Dendritic cell treated with granulocyte-macrophage colony-stimulating factor and Interleukin-4, amounts not matched to agents 40 ng/mL and 50 ng/mL, for 4 days (primary cell): ENCODE measurements around the gene KREMEN2.
A peak's percentile ranks its signal among the peaks of the same experiment; 100 is the strongest.

Experiments
- H3K27ac Mint-ChIP-seq: one replicate; pipeline ENCODE4 v1.8.0; 2022; ENCODE audit warnings: mild to moderate bottlenecking, mixed read lengths
- H3K27me3 Mint-ChIP-seq: one replicate; pipeline ENCODE4 v1.8.0; 2022; ENCODE audit warnings: mild to moderate bottlenecking, mixed read lengths
- H3K36me3 Mint-ChIP-seq: one replicate; pipeline ENCODE4 v1.8.0; 2022; ENCODE audit warnings: low read depth, mixed read lengths
- H3K4me1 Mint-ChIP-seq: one replicate; pipeline ENCODE4 v1.8.0; 2022; ENCODE audit warnings: low read depth, mixed read lengths
- H3K4me3 Mint-ChIP-seq: one replicate; pipeline ENCODE4 v1.8.0; 2022; ENCODE audit warnings: mild to moderate bottlenecking, moderate library complexity, mixed read lengths
- H3K9me3 Mint-ChIP-seq: one replicate; pipeline ENCODE4 v1.8.0; 2022; ENCODE audit warnings: mixed read lengths
- intact Hi-C: fragments of 100-400 bp; cut with micrococcal nuclease; formaldehyde crosslinking; loops from one replicate; pipeline ENCODE4 v1.15.0; 2022

The KREMEN2 gene

DNA sequence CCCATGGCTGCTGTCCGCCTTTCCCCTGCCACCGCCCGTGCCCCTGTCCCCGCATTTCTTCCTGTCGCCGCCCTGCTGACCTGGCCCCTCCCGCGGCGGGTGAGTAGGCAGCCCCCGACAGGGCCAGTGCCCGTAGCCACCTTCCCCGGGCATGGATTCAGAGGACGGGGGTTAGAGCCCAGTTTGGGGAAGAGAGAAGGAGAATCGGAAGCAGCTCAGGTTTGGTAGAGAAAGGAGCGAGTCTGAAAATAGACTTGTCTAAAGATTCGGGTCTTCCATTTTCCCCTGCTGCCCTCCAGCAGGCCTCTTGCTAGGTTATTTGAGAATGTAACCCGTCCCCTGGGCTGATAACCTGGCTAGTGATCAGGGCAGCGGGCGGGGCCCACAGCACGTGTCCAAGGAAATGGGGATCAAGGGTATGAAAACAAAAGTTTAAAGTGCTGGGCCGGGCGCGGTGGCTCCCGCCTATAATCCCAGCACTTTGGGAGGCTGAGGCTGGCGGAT is 40.8 kb downstream of the KREMEN2 start:
- Mint-ChIP-seq H3K27me3 (peaks cover 15% of the 10 kb centered on the region), H3K9me3 (no peaks in the 10 kb centered on the region), H3K4me1 (peaks cover 43% of the 10 kb centered on the region), H3K4me3 (peak overlapping the region; percentile 87), H3K36me3 (peaks cover 6% of the 10 kb centered on the region), H3K27ac (peak overlapping the region; percentile 76)
- intact Hi-C loops, result no loop called here

DNA sequence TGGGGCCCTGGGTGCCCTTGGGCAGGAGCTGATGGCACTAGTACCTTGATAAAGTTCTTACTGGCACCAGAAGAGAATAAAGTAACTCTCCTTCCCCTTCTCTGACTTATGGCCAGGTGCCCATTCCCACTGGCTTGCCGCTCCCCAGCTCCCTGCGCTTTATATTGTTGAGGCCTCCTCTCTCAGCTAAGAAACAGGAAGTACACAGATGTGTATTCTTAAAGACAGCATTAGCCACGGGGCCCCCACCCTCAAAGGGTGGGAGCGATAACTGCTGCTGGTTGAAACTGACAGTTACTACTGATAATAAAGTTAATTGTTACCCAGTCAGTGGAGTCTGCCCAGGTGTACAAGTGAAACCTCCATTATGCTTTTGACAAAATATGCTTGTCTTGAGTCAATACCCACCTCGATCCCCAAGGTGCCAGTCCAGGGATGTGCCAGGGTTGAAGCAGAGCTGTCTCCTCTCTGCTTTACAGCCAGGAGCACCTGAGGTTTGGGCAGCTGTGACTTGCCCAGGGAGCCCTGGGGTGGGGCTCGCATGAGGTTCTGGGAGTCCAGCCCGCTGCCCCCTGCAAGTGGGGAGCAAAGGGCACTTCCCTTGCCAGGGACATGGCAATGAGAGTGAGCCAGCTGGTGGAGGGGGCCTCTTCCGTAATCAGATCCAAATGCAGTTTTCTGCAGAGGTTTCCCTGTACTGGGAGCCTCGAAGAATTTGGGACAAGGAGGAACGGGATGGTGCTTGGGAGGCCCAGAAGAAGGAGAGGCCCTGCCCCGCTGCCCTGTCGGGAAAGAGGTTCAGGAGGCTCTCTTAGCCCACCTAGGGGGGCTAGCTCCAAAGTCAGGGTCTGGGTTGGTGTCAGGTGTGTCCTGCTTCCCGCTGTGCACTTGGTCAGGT is 43.2 kb downstream of the KREMEN2 start:
- Mint-ChIP-seq H3K36me3 (peaks cover 6% of the 10 kb centered on the region), H3K4me3 (peak overlapping the region; percentile 72), H3K9me3 (no peaks in the 10 kb centered on the region), H3K4me1 (peaks cover 47% of the 10 kb centered on the region), H3K27me3 (peaks cover 20% of the 10 kb centered on the region), H3K27ac (peak overlapping the region; percentile 81)
- intact Hi-C loops, result loop anchor here (1.0 kb wide), 1 partner anchor 13 kb away; the partner anchor contains the start of gene TNFRSF12A

DNA sequence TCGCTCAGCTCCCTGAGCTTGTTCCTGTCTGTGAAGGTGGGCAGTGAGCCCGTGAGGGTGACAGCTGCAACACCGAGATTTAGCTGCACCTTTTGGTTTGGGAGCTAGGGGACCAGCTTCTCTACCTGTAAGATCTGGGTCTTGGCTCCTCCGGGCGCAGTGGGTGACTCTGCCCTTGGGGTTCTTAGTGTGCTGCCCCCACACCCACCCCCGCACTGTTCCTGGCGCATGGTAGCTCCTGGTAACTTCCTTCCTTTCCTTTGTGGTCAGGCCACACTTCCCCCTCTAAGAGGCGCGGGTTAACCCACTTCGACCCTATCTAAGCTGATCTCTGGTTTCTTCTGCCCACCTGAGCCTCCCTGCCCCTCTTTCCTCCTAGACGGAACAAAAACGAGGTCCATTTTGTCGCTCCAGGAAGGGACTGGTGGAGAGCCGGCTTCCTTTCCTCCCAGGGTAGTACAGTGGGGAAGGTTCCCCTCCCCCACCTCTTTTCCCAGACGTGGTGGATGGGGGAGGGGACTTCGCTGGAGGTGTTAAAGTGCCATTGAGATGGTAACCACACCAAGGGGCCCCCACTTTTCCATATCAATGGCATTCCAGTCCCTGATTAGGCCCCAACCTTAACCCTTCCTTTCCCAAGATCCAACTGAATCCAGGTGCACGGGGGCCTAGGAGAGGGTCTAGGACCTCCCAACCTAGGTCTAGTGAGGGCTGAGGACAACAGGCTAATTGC is 44.0 kb downstream of the KREMEN2 start:
- H3K4me3 Mint-ChIP-seq, result peak overlapping the region; percentile 72
- intact Hi-C loops, result loop anchor here (1.0 kb wide), 1 partner anchor 12 kb away; the partner anchor contains the start of gene TNFRSF12A
- H3K36me3 Mint-ChIP-seq, result peaks cover 6% of the 10 kb centered on the region
- H3K27me3 Mint-ChIP-seq, result peaks cover 27% of the 10 kb centered on the region
- no peaks in the 10 kb centered on the region for H3K9me3 Mint-ChIP-seq
- H3K27ac Mint-ChIP-seq, result peak overlapping the region; percentile 81
- peaks cover 48% of the 10 kb centered on the region for H3K4me1 Mint-ChIP-seq

DNA sequence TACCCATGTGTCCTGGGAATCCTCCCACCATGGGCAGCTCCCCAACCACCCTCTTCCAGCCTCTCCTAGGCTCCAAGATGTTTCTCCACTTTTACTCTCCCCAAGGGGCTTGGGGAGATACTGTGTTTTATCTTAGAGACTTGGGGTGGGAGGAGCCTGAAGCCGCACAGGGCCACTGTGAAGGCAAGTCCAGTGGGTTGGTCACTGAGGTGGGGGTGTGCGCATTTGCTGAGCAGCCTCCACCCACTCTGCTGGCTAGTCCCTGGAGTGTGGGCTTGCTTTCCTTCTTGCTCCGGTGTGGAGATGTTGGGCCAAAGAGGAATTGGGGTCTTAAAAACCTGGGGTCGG is 44.6 kb downstream of the KREMEN2 start:
- peaks cover 32% of the 10 kb centered on the region for H3K27me3 Mint-ChIP-seq
- H3K9me3 Mint-ChIP-seq, result no peaks in the 10 kb centered on the region
- peak overlapping the region; percentile 72 for H3K4me3 Mint-ChIP-seq
- peak overlapping the region; percentile 81 for H3K27ac Mint-ChIP-seq
- peaks cover 6% of the 10 kb centered on the region for H3K36me3 Mint-ChIP-seq
- intact Hi-C loops, result no loop called here
- H3K4me1 Mint-ChIP-seq, result peaks cover 48% of the 10 kb centered on the region

DNA sequence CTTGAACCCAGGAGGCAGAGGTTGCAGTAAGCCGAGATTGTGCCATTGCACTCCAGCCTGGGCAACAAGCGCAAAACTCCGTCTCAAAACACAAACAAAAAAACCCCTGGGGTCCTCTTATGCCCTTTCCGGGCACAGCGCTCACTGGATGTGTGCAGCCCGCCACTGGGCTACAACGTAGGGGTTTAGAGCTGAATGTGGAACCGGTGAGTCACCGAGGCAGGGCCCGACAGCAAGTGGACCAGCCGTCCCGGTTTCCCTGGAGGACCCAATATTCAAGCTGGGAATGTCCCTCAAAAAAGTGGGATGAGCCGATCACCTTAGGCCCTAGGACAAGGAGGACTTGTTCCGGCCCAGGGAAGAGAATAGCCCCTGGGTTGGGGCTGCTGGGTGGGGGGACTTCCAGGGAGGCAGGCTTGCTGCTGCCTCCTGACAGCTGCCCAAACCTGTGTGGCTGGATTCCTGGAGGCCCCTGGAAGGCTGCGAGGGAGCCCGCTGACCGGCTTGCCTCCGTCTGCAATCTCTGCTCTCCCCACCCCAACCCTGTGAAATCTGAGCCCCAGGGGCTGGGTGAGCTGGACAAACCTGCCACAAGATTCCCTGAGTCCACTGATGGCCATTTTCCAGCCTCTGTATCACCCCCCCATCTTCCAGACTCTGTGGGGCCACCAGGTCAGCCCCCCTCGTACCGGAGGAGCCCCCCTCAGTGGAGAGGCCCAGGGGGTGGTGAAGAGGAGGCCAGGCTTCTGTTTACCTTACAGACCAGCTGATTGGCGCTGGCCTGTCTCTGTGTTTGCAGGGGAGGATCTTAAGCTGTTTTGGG is 45.7 kb downstream of the KREMEN2 start:
- Mint-ChIP-seq H3K27ac (no peak overlapping the region), H3K27me3 (peaks cover 43% of the 10 kb centered on the region), H3K4me3 (no peak overlapping the region), H3K36me3 (peaks cover 2% of the 10 kb centered on the region), H3K4me1 (peaks cover 45% of the 10 kb centered on the region), H3K9me3 (no peaks in the 10 kb centered on the region)
- intact Hi-C loops, result no loop called here

DNA sequence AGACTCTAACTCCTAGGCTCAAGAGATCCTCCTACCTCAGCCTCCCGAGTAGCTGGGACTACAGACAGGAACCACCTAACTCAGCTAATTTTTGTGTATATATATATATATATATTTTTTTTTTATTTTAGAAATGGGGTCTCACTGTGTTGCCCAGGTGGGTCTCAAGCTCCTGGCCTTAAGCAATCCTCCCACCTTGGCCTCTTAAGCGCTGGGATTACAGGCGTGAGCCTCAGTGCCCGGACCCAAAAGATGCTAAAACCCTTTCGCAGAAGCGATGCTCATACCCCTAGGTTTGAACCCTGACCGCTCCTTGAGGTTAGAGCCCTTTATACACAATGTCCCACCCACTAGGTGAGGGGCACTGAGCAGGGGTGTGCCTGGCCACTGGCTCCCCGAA is 46.4 kb downstream of the KREMEN2 start:
- H3K4me1 Mint-ChIP-seq, result peaks cover 41% of the 10 kb centered on the region
- no peaks in the 10 kb centered on the region for H3K9me3 Mint-ChIP-seq
- intact Hi-C loops, result no loop called here
- no peak overlapping the region for H3K4me3 Mint-ChIP-seq
- H3K27me3 Mint-ChIP-seq, result peaks cover 48% of the 10 kb centered on the region
- H3K36me3 Mint-ChIP-seq, result no peaks in the 10 kb centered on the region
- no peak overlapping the region for H3K27ac Mint-ChIP-seq

DNA sequence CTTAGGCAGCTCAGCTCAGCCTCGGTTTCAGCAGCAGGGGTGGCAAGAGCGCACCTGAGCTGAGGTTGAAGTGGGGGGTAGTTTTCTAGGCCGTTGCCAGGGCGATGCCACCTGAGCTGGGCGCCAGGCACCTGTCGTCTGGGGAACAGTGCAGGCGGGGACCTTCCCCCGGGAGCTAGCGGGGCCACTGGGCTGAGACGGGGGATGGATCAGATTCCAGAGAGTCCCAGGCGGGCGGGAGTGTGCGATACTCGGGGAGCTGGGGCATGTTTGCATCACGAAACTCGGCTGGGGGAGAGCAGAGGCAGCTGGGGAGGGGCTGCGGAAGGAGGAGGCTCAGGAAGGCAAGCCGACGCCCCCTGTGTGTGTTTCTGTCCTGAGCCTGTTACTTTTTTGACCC is 48.2 kb downstream of the KREMEN2 start:
- H3K27ac Mint-ChIP-seq, result no peak overlapping the region
- no peak overlapping the region for H3K4me3 Mint-ChIP-seq
- no peaks in the 10 kb centered on the region for H3K9me3 Mint-ChIP-seq
- H3K27me3 Mint-ChIP-seq, result peaks cover 61% of the 10 kb centered on the region
- peaks cover 24% of the 10 kb centered on the region for H3K4me1 Mint-ChIP-seq
- no peaks in the 10 kb centered on the region for H3K36me3 Mint-ChIP-seq
- intact Hi-C loops, result no loop called here

DNA sequence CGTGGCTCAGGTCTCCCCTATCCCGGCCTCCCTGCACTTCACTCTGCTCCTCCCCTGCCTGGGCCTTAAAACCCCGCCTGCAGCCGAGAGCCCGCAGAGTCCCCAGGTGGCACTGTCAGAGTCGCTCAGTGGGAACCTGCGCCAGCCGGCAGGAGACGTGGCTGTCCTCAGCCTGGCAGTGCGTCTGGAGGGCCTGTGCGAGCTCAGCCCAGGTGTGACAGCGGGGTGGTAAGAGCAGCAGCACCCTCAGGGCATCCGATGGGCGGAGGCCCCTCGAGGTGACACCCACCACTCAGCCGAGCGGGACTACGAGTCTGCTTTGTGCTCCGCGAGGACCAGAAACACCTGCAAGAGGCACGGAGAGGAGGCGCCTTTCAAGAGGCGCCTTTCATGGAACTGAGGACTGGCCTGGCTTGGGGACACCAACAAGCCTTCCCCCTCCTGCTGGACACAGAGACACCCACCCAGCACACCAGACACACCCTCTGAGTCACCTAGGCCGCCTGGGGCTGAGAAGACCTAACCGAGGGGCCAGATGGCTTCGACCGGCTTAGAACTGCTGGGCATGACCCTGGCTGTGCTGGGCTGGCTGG is 48.8 kb downstream of the KREMEN2 start, which contains the start of gene CLDN9:
TSS of gene CLDN9 (plus strand) at position 96 of the 593 bp plus-strand sequence. CDS start at position 536, 440 bp downstream.
- intact Hi-C loops, result no loop called here
- Mint-ChIP-seq H3K4me1 (peaks cover 19% of the 10 kb centered on the region), H3K27me3 (peaks cover 64% of the 10 kb centered on the region), H3K9me3 (no peaks in the 10 kb centered on the region), H3K4me3 (no peak within 1 kb of the TSS), H3K27ac (no peak within 1 kb of the TSS), H3K36me3 (no peaks in the 10 kb centered on the region)

DNA sequence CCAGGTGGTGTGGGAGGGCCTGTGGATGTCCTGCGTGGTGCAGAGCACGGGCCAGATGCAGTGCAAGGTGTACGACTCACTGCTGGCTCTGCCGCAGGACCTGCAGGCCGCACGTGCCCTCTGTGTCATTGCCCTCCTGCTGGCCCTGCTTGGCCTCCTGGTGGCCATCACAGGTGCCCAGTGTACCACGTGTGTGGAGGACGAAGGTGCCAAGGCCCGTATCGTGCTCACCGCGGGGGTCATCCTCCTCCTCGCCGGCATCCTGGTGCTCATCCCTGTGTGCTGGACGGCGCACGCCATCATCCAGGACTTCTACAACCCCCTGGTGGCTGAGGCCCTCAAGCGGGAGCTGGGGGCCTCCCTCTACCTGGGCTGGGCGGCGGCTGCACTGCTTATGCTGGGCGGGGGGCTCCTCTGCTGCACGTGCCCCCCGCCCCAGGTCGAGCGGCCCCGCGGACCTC is 49.4 kb downstream of the KREMEN2 start:
- Mint-ChIP-seq H3K9me3 (no peaks in the 10 kb centered on the region), H3K36me3 (no peaks in the 10 kb centered on the region), H3K27me3 (peaks cover 70% of the 10 kb centered on the region), H3K27ac (no peak overlapping the region), H3K4me3 (no peak overlapping the region), H3K4me1 (peaks cover 19% of the 10 kb centered on the region)
- intact Hi-C loops, result no loop called here

DNA sequence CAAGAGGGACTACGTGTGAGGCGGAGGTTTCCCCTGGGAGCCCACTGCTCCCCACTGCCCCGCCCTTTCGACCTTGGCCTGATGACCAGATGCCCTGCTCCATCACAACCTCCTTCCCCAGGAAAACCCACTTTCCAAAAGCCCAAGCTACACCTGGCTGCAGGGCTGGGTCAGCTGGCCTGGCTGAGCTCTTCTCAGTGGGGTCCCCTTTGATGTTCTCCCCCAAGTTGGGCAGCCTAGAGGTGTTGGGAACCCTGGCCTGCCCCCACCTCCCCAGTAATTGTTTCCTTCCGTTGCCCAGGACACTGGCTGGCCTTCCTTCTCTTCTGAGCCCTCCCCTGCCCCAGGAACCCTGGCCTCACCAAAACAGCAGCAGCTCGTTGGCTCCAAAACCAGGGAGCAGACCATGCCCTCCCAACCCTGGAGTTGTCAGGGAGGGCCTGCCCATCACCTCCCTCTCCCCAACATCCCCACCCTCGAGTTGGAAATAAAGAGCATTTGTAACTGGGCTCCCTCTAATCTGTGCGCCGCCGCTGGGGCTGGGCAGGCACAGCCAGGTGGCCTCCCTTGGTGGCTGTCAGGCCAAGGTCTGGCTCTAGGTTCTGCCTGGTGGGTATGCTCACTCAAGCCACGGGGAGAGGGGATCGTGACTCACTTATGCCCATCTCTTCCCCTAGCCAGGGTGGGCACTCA is 50.1 kb downstream of the KREMEN2 start:
- H3K4me1 Mint-ChIP-seq, result peaks cover 16% of the 10 kb centered on the region

DNA sequence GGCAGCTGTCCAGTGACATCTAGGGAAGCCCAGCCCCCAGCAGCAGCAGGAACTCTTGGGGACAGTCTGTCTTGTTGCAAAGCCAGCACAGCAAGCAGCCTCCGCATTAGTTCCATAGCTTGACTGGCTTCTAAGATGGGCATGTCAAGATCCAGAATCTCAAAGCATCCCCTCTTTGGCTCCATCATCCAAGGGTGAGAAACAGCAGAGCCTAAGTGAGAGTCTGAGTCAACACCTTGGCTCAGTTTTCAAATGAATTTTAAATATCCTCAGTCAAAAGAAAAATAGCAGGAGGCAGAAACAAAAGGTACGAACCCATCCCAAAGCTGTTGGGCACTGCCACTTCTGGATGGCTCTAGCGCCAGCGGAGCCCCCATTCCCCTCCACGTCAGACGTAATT is 50.9 kb downstream of the KREMEN2 start:
- H3K4me3 Mint-ChIP-seq, result no peak overlapping the region
- intact Hi-C loops, result no loop called here
- no peaks in the 10 kb centered on the region for H3K36me3 Mint-ChIP-seq
- H3K9me3 Mint-ChIP-seq, result no peaks in the 10 kb centered on the region
- H3K27me3 Mint-ChIP-seq, result peaks cover 82% of the 10 kb centered on the region
- no peak overlapping the region for H3K27ac Mint-ChIP-seq
- H3K4me1 Mint-ChIP-seq, result peaks cover 24% of the 10 kb centered on the region

More for the DNA sequence above, 50.1 kb downstream of the KREMEN2 start:
- H3K9me3 Mint-ChIP-seq, result no peaks in the 10 kb centered on the region
- no peak overlapping the region for H3K27ac Mint-ChIP-seq
- H3K27me3 Mint-ChIP-seq, result peaks cover 76% of the 10 kb centered on the region
- H3K4me3 Mint-ChIP-seq, result no peak overlapping the region
- H3K36me3 Mint-ChIP-seq, result no peaks in the 10 kb centered on the region
- intact Hi-C loops, result no loop called here

DNA sequence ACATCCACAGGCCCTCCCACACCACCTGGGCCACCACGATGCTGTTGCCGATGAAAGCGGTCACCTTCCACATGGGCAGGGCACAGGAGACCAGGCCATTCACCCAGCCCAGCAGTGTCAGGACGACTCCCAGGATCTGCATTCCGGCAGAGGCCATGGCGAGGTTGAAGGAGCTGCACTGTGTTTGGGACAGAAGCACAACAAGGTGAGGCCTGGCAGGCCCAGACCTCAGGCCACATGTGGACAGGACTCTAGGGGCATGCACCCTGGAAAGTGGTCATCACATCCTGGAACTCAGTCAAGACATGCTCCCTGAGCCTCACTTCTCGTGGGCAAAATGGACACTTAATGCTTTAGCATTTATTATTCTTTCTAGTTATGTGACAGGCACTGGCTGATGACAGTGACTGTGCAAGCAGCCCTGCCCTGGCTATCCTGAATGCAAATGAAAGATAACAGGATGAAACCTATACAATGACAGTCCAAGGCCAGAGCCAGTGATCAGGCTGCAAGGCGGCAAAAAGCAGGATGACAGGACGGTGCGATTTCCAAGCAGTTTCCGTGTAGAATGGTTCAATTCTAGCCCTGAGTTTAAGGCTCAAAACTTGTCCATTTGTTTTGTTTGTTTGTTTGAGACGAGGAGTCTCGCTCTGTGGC is 51.9 kb downstream of the KREMEN2 start:
- Mint-ChIP-seq H3K27ac (no peak overlapping the region), H3K9me3 (no peaks in the 10 kb centered on the region), H3K27me3 (peaks cover 79% of the 10 kb centered on the region), H3K36me3 (peaks cover 4% of the 10 kb centered on the region), H3K4me1 (peaks cover 30% of the 10 kb centered on the region), H3K4me3 (no peak overlapping the region)
- intact Hi-C loops, result no loop called here
